Mesothelial cell of epicardium (in vitro differentiated cells): ENCODE measurements around the gene BSND. TPM values are rescaled to one million over a fixed set of nuclear protein-coding genes. Genes with fewer than 3 reads are reported as not detected.

ENCODE experiments used
- DNase-seq, 2 experiments: peaks; one replicate each; pipeline ENCODE4 v3.0.0; 2021; ENCODE audit warnings: low spot score in 2 of 2; ENCODE audit not compliant: unreplicated experiment in 2 of 2
- H3K27ac Mint-ChIP-seq: 2 replicates; pipeline ENCODE4 v1.8.0; 2021; ENCODE audit warnings: mixed read lengths
- H3K27me3 Mint-ChIP-seq: 2 replicates; pipeline ENCODE4 v1.8.0; 2021; ENCODE audit warnings: low read depth, mixed read lengths
- H3K36me3 Mint-ChIP-seq: 2 replicates; pipeline ENCODE4 v1.8.0; 2021; ENCODE audit warnings: mixed read lengths
- H3K4me1 Mint-ChIP-seq: 2 replicates; pipeline ENCODE4 v1.8.0; 2021; ENCODE audit warnings: mixed read lengths
- H3K4me3 Mint-ChIP-seq: 2 replicates; pipeline ENCODE4 v1.8.0; 2021; ENCODE audit warnings: mild to moderate bottlenecking, moderate library complexity, mixed read lengths
- H3K9me3 Mint-ChIP-seq: 2 replicates; pipeline ENCODE4 v1.8.0; 2021; ENCODE audit warnings: mixed read lengths
- CTCF ChIP-seq: fragments of 200-600 bp; sonication (generic); IDR thresholded peaks from one replicate; pipeline ENCODE4 v1.5.0; 2021; ENCODE audit warnings: antibody characterized with exemption; ENCODE audit not compliant: unreplicated experiment
- total RNA-seq: library from RNA; stranded (reverse); gene quantifications from 3 replicates; pipeline ENCODE4 v1.2.1, GENCODE V29; 2021

BSND gene
- total RNA-seq, 1 donor from 2014 or later: 0.09 TPM

GRCh38 chr1:54986025-54986424 lies 12.7 kb upstream of the BSND start:
- no peak for TF ChIP-seq CTCF
- H3K4me1 Mint-ChIP-seq: peaks cover 1% of the 10 kb centered on the region
- no peak for DNase-seq
- no peaks in the 10 kb centered on the region for H3K36me3 Mint-ChIP-seq
- H3K4me3 Mint-ChIP-seq: no peak overlapping the region
- H3K27me3 Mint-ChIP-seq: peaks cover 23% of the 10 kb centered on the region
- H3K9me3 Mint-ChIP-seq: no peaks in the 10 kb centered on the region
- H3K27ac Mint-ChIP-seq: no peak overlapping the region

GRCh38 chr1:54986533-54986932 lies 12.2 kb upstream of the BSND start:
- peaks cover 18% of the 10 kb centered on the region for H3K27me3 Mint-ChIP-seq
- no peak for DNase-seq
- no peaks in the 10 kb centered on the region for H3K9me3 Mint-ChIP-seq
- no peak for TF ChIP-seq CTCF
- no peaks in the 10 kb centered on the region for H3K36me3 Mint-ChIP-seq
- H3K27ac Mint-ChIP-seq: no peak overlapping the region
- no peak overlapping the region for H3K4me3 Mint-ChIP-seq
- H3K4me1 Mint-ChIP-seq: no peaks in the 10 kb centered on the region

DNA sequence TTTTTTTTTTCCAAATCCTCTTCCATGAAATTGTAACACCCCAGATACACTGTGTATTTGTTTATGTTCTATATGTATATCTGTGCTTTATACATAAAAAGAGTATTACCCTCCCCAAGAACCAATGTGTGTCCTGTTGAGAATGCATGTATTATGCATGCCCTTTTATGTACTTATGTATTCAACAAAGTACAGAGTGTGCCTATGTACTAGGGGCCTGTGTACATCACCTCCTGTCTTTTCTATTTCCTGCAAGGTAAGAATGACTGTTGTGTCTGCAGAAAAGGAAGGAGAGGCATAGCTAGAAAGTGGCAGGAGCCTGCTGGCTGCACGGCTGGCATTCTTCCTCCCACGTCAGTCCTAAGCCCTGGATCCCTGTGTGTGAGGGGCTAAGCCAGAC lies 11.3 kb upstream of the BSND start:
- no peaks in the 10 kb centered on the region for H3K36me3 Mint-ChIP-seq
- H3K27ac Mint-ChIP-seq: no peak overlapping the region
- peaks cover 11% of the 10 kb centered on the region for H3K27me3 Mint-ChIP-seq
- H3K4me1 Mint-ChIP-seq: no peaks in the 10 kb centered on the region
- no peak for TF ChIP-seq CTCF
- no peak overlapping the region for H3K4me3 Mint-ChIP-seq
- no peak for DNase-seq
- no peaks in the 10 kb centered on the region for H3K9me3 Mint-ChIP-seq

DNA sequence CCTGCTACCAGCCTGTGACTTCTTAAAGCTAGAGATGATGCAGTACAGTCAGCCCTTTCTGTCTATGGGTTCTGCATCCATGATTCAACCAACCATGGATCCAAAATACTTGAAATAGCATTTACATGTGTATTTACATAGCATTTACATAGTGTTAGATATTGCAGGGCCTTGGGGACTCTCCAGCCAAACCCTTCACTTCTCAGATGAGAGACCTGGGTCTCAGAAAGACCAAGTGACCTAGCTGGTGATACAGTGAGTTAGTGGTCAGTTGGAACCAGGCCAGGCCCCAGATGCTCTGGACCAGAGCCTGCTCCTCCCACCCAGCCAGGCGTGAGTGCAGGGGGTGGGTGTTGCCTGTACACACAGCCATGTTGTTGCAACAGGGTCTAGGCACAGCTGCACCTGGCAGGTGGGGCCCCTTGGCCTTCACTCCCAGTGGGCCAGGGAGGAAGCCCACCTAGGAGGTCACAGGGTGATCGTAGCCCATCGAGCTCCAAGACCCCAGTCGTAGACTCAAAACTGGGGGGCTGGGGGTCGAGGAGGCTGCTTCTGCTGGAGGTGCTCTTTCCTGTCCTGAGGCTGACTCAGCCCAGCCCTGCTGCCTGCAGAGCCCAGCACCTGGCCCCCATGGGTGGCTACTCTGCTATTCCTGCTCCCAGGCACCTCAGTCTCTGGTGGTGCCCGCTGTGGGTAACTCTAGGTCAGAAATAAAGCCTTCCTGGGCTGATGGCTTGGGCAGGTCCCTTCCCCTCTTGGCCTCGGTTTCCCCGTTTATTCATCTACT lies 10.6 kb upstream of the BSND start:
- no peaks in the 10 kb centered on the region for H3K4me1 Mint-ChIP-seq
- TF ChIP-seq CTCF: no peak
- DNase-seq: no peak
- H3K27ac Mint-ChIP-seq: no peak overlapping the region
- no peak overlapping the region for H3K4me3 Mint-ChIP-seq
- no peaks in the 10 kb centered on the region for H3K9me3 Mint-ChIP-seq
- no peaks in the 10 kb centered on the region for H3K36me3 Mint-ChIP-seq
- H3K27me3 Mint-ChIP-seq: peaks cover 8% of the 10 kb centered on the region

GRCh38 chr1:54988975-54989374 lies 9.8 kb upstream of the BSND start:
- H3K27ac Mint-ChIP-seq: no peak overlapping the region
- no peak for TF ChIP-seq CTCF
- no peaks in the 10 kb centered on the region for H3K4me1 Mint-ChIP-seq
- no peak for DNase-seq
- peaks cover 3% of the 10 kb centered on the region for H3K27me3 Mint-ChIP-seq
- H3K36me3 Mint-ChIP-seq: no peaks in the 10 kb centered on the region
- no peak overlapping the region for H3K4me3 Mint-ChIP-seq
- H3K9me3 Mint-ChIP-seq: no peaks in the 10 kb centered on the region
